H1 (cell line): ENCODE results near the gene PDE4C. TPM values are rescaled to one million over a fixed set of nuclear protein-coding genes. Genes with fewer than 3 reads are reported as not detected.

Experiments used
- CTCF ChIA-PET: fragments of 300-600 bp; sonication (Branson Sonifier 250); formaldehyde crosslinking; loops from one replicate; lab custom pipeline; 2021; ENCODE audit not compliant: partially characterized antibody; lab: Charles Lee
- POLR2A ChIA-PET: fragments of 300-600 bp; sonication (Branson Sonifier 250); formaldehyde crosslinking; loops from one replicate; lab custom pipeline; 2021; ENCODE audit warnings: inconsistent platforms; ENCODE audit not compliant: partially characterized antibody; lab: Charles Lee
- DNase-seq, 2 experiments: peaks; one replicate each; pipeline versions ENCODE4 v3.0.0 to v3.0.0-alpha.2; 2010 to 2022; ENCODE audit warnings: low spot score in 2 of 2, low read depth in 1 of 2, mixed read lengths in 1 of 2
- FAIRE-seq: peaks from 2 replicates; lab custom pipeline; 2011; peaks lifted over from hg19 to GRCh38; lab: Jason Lieb, UNC
- H2AFZ ChIP-seq: 2 replicates; pipeline ENCODE4 v1.8.1; 2012; ENCODE audit warnings: low read length, inconsistent platforms
- H2AK5ac ChIP-seq: 2 replicates; pipeline ENCODE4 v1.6.1; 2013; ENCODE audit warnings: low read depth, low read length
- H2BK120ac ChIP-seq: replicated peaks from 2 replicates; pipeline ENCODE3; 2013; ENCODE audit warnings: low read depth, low read length, inconsistent platforms
- H2BK12ac ChIP-seq: 2 replicates; pipeline ENCODE4 v1.6.1; 2013; ENCODE audit warnings: low read depth, low read length
- H2BK15ac ChIP-seq: 2 replicates; pipeline ENCODE4 v1.6.1; 2013; ENCODE audit warnings: low read length
- H2BK20ac ChIP-seq: 2 replicates; pipeline ENCODE4 v1.6.1; 2013; ENCODE audit warnings: low read length
- H2BK5ac ChIP-seq: 2 replicates; pipeline ENCODE4 v1.6.1; 2013; ENCODE audit warnings: low read depth, low read length
- H3K14ac ChIP-seq: 2 replicates; pipeline ENCODE4 v1.6.1; 2013; ENCODE audit warnings: inconsistent platforms; ENCODE audit not compliant: insufficient read length
- H3K18ac ChIP-seq: 2 replicates; pipeline ENCODE4 v1.6.1; 2013; ENCODE audit warnings: low read length; ENCODE audit errors: extremely low read depth
- H3K23ac ChIP-seq: 2 replicates; pipeline ENCODE4 v1.6.1; 2013; ENCODE audit warnings: inconsistent platforms; ENCODE audit not compliant: insufficient read length
- H3K23me2 ChIP-seq: 2 replicates; pipeline ENCODE4 v1.6.1; 2013; ENCODE audit warnings: low read depth, low read length
- H3K27ac ChIP-seq: 2 replicates; pipeline ENCODE4 v1.6.1; 2011; ENCODE audit warnings: low read depth, low read length, inconsistent platforms
- H3K27me3 ChIP-seq, 4 experiments: replicated peaks in 1 of 4; 1 replicate in 1 of 4; 2 replicates in 3 of 4; pipeline versions ENCODE4 v1.6.1 to v1.8.1; 2011 to 2013; ENCODE audit warnings: low read length in 3 of 4, mild to moderate bottlenecking in 3 of 4, inconsistent platforms in 2 of 4, mixed read lengths in 2 of 4, moderate library complexity in 1 of 4; ENCODE audit not compliant: control insufficient read depth in 3 of 4, insufficient read depth in 3 of 4; ENCODE audit errors: extremely low read depth in 1 of 4
- H3K36me3 ChIP-seq, 4 experiments: 2 replicates each; pipeline versions ENCODE4 v1.6.1 to v1.8.1; 2011 to 2013; ENCODE audit warnings: mild to moderate bottlenecking in 4 of 4, low read length in 3 of 4, moderate library complexity in 2 of 4, control low read depth in 1 of 4, inconsistent platforms in 1 of 4; ENCODE audit not compliant: insufficient read depth in 4 of 4, control insufficient read depth in 2 of 4
- H3K4ac ChIP-seq: replicated peaks from 2 replicates; pipeline ENCODE3; 2013; ENCODE audit warnings: low read length, low read depth, mixed read lengths, inconsistent platforms; ENCODE audit not compliant: insufficient read length
- H3K4me1 ChIP-seq, 4 experiments: replicated peaks in 1 of 4; 1 replicate in 1 of 4; 2 replicates in 3 of 4; pipeline versions ENCODE4 v1.6.1 to v1.8.1; 2011 to 2013; ENCODE audit warnings: low read length in 3 of 4, inconsistent platforms in 2 of 4, mixed read lengths in 1 of 4; ENCODE audit not compliant: insufficient read depth in 4 of 4, control insufficient read depth in 3 of 4
- H3K4me2 ChIP-seq, 2 experiments: 2 replicates each; pipeline versions ENCODE4 v1.6.1 to v1.8.1; 2011 to 2013; ENCODE audit warnings: low read depth in 2 of 2, low read length in 2 of 2, control low read depth in 1 of 2, inconsistent platforms in 1 of 2, mild to moderate bottlenecking in 1 of 2; ENCODE audit not compliant: insufficient read depth in 1 of 2
- H3K4me3 ChIP-seq, 4 experiments: fragments of 200-600, 300-600 bp in 1 of 4; sonication (generic), shearing (Covaris generic), sonication (Bioruptor Twin) in 1 of 4; 2 replicates each; pipeline versions ENCODE4 v1.5.1 to v1.8.1; 2011 to 2016; ENCODE audit warnings: low read length in 4 of 4, low read depth in 3 of 4, control low read depth in 2 of 4, inconsistent platforms in 2 of 4, mild to moderate bottlenecking in 2 of 4, mixed read lengths in 1 of 4, moderate library complexity in 1 of 4; ENCODE audit not compliant: insufficient read depth in 2 of 4; ENCODE audit errors: extremely low read depth in 1 of 4
- H3K56ac ChIP-seq: replicated peaks from 2 replicates; pipeline ENCODE3; 2013; ENCODE audit warnings: low read depth, mild to moderate bottlenecking, mixed read lengths, low read length, inconsistent platforms; ENCODE audit not compliant: insufficient read length
- H3K79me1 ChIP-seq: 2 replicates; pipeline ENCODE4 v1.6.1; 2013; ENCODE audit warnings: low read depth, low read length, control low read depth
- H3K79me2 ChIP-seq, 2 experiments: 2 replicates each; pipeline versions ENCODE4 v1.6.1 to v1.8.1; 2012 to 2013; ENCODE audit warnings: low read length in 2 of 2, mild to moderate bottlenecking in 2 of 2, inconsistent platforms in 1 of 2; ENCODE audit not compliant: insufficient read depth in 2 of 2, control insufficient read depth in 1 of 2
- H3K9ac ChIP-seq, 4 experiments: replicated peaks in 1 of 4; 1 replicate in 1 of 4; 2 replicates in 3 of 4; pipeline versions ENCODE4 v1.6.1 to v1.8.1; 2011 to 2013; ENCODE audit warnings: low read depth in 3 of 4, low read length in 3 of 4, control low read depth in 2 of 4, mild to moderate bottlenecking in 2 of 4, moderate library complexity in 2 of 4, inconsistent platforms in 1 of 4; ENCODE audit errors: extremely low read depth in 1 of 4
- H3K9me3 ChIP-seq, 2 experiments: 2 replicates each; pipeline versions ENCODE4 v1.6.1 to v1.8.1; 2012 to 2013; ENCODE audit warnings: mild to moderate bottlenecking in 2 of 2, moderate library complexity in 2 of 2, control low read depth in 1 of 2, inconsistent platforms in 1 of 2, low read depth in 1 of 2, low read length in 1 of 2, mixed read lengths in 1 of 2; ENCODE audit not compliant: insufficient read depth in 2 of 2
- H4K20me1 ChIP-seq, 2 experiments: replicated peaks in 1 of 2; 2 replicates each; pipeline versions ENCODE3 to v1.8.1; 2011 to 2013; ENCODE audit warnings: inconsistent platforms in 2 of 2, low read length in 2 of 2, mild to moderate bottlenecking in 1 of 2; ENCODE audit not compliant: insufficient read depth in 2 of 2, control insufficient read depth in 1 of 2
- H4K5ac ChIP-seq: 2 replicates; pipeline ENCODE4 v1.6.1; 2013; ENCODE audit warnings: low read length, low read depth, mixed read lengths, inconsistent platforms; ENCODE audit not compliant: insufficient read length
- H4K8ac ChIP-seq: 2 replicates; pipeline ENCODE4 v1.8.0; 2013; ENCODE audit warnings: mild to moderate bottlenecking, moderate library complexity, low read length, inconsistent platforms; ENCODE audit not compliant: insufficient read depth; ENCODE audit errors: extremely low read depth
- H4K91ac ChIP-seq: replicated peaks from 2 replicates; pipeline ENCODE3; 2013; ENCODE audit warnings: low read length, mixed read lengths, inconsistent platforms; ENCODE audit not compliant: insufficient read length
- ATF3 ChIP-seq: IDR thresholded peaks from 2 replicates; pipeline ENCODE4 v1.6.1; 2011; ENCODE audit warnings: low read depth, mild to moderate bottlenecking, low read length; ENCODE audit not compliant: insufficient read depth
- CEBPB ChIP-seq: IDR thresholded peaks from 2 replicates; pipeline ENCODE4 v1.6.1; 2012; ENCODE audit warnings: low read depth, low read length
- KDM1A ChIP-seq: fragments of 200-600, 300-600 bp; sonication (generic); IDR thresholded peaks from 2 replicates; pipeline ENCODE4 v1.7.1; 2016; ENCODE audit warnings: mild to moderate bottlenecking, low read length, borderline replicate concordance
- MAFK ChIP-seq: IDR thresholded peaks from 2 replicates; pipeline ENCODE4 v1.6.1; 2012; ENCODE audit warnings: low read depth, mild to moderate bottlenecking, improper control_type of control experiment, low read length
- SP1 ChIP-seq: IDR thresholded peaks from 2 replicates; pipeline ENCODE4 v1.6.1; 2011; ENCODE audit warnings: low read depth, low read length
- SUZ12 ChIP-seq: fragments of 200-600 bp; sonication (generic); IDR thresholded peaks from 2 replicates; pipeline ENCODE4 v1.6.1; 2012; ENCODE audit warnings: mild to moderate bottlenecking, inconsistent platforms, low read length, moderate library complexity, mixed read lengths
- TCF12 ChIP-seq: IDR thresholded peaks from 2 replicates; pipeline ENCODE4 v1.6.1; 2011; ENCODE audit warnings: low read depth, mild to moderate bottlenecking, low read length
- TEAD4 ChIP-seq: IDR thresholded peaks from 2 replicates; pipeline ENCODE4 v1.6.1; 2012; ENCODE audit warnings: low read depth, low read length, inconsistent platforms, mixed read lengths
- WGBS, 2 experiments: shearing (Covaris generic) in 1 of 2; methylation state at CpG; one replicate each; pipeline versions ENCODE4 v1.1.6 to v1.1.7; 2013 to 2015; ENCODE audit warnings: low lambda C conversion rate in 2 of 2, mixed read lengths in 2 of 2, inconsistent platforms in 1 of 2, low coverage in 1 of 2, missing lambda C conversion rate in 1 of 2; ENCODE audit not compliant: insufficient replicate concordance in 2 of 2, insufficient coverage in 1 of 2, insufficient read length in 1 of 2; ENCODE audit errors: extremely low coverage in 1 of 2, missing lambda C conversion rate in 1 of 2; 5-methylcytosine and 5-hydroxymethylcytosine counted together
- polyA plus RNA-seq, 7 experiments: library from polyadenylated mRNA; depleted of rRNA in 3 of 7; stranded (reverse) in 5 of 7; unstranded in 2 of 7; fragments of >200 nt in 5 of 7; fragments of 200-250 nt in 2 of 7; gene quantifications; 1 replicate in 5 of 7; 2 replicates in 1 of 7; 4 replicates in 1 of 7; pipeline versions ENCODE4 v1.2.1 to v1.2.3, GENCODE V29; 2011 to 2013; ENCODE audit warnings: missing spikeins in 2 of 7, mixed read lengths in 2 of 7
- total RNA-seq: library from RNA; stranded (reverse); fragmentation: NEBNext Ultra II Directional; extraction: Animal tissue kit (Norgen Biotek cat#: 25700); gene quantifications from 2 replicates; pipeline ENCODE4 v1.2.1, GENCODE V29; 2021
- TF ChIP-seq, protein P1 (sequence below): IDR thresholded peaks from 2 replicates; pipeline ENCODE4 v1.6.1; 2011; ENCODE audit warnings: low read length, improper control_type of control experiment

The PDE4C gene
- total and polyA plus RNA-seq, 2 of the 8 experiments (the other 6 are each of a cell fraction or from before 2014, with no cell fraction given) = 2.7 to 3.1 TPM

- Histone ChIP-seq H3K18ac (no peak overlapping the region), H4K5ac (no peak overlapping the region), H2BK120ac (no peak overlapping the region), H3K79me2 (no peaks in the 10 kb centered on the region), H3K79me1 (no peaks in the 10 kb centered on the region), H3K14ac (no peak overlapping the region), H4K91ac (no peak overlapping the region), H3K27ac (no peak overlapping the region), H3K4ac (peak overlapping the region; percentile 38), H3K4me3 (no peak overlapping the region), H3K36me3 (no peaks in the 10 kb centered on the region), H3K4me1 (peaks cover 6 to 30% (median 26%) of the 10 kb centered on the region in 4 experiments), H3K4me2 (no peak overlapping the region), H2BK20ac (no peak overlapping the region), H2BK5ac (no peak overlapping the region), H3K56ac (no peak overlapping the region), H3K27me3 (peaks cover 10 to 23% (median 17%) of the 10 kb centered on the region in 4 experiments), H2BK12ac (no peak overlapping the region), H4K8ac (no peak overlapping the region; the same call in 1 of the 2 replicates), H3K9ac (no peak overlapping the region), H3K23ac (no peak overlapping the region), H3K23me2 (peaks cover 18% of the 10 kb centered on the region), H3K9me3 (no peaks in the 10 kb centered on the region), H2AFZ (no peak overlapping the region), H4K20me1 (no peaks in the 10 kb centered on the region), H2BK15ac (no peak overlapping the region), H2AK5ac (no peak overlapping the region)
- FAIRE-seq (no peak), DNase-seq (no peak)
- POLR2A ChIA-PET = no interaction called here
- CTCF ChIA-PET = interaction anchor here (6.4 to 10.1 kb wide), 2 partner anchors 17 to 25 kb away, joined by 45 to 140 read pairs; a partner anchor contains a TSS
- WGBS, 2 experiments = 96% methylated on average over 6 of the region's 6 CpGs; no CpG with 5 or more reads in 1 of the 2 experiments
- TF ChIP-seq CEBPB (no peak), SUZ12 (no peak), ATF3 (no peak), TEAD4 (no peak), KDM1A (0 out of 2 replicates have a peak, but pooled peaks have one; percentile 4), TCF12 (no peak), SP1 (no peak), MAFK (no peak)
- TF ChIP-seq, protein P1, sequence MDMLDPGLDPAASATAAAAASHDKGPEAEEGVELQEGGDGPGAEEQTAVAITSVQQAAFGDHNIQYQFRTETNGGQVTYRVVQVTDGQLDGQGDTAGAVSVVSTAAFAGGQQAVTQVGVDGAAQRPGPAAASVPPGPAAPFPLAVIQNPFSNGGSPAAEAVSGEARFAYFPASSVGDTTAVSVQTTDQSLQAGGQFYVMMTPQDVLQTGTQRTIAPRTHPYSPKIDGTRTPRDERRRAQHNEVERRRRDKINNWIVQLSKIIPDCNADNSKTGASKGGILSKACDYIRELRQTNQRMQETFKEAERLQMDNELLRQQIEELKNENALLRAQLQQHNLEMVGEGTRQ = no peak
Observed at GRCh38 chr19:18227781-18228271, 1.6 kb upstream of the PDE4C start.
